Measurements from ENCODE around the gene CCNYL1. TPM values are rescaled to one million over a fixed set of nuclear protein-coding genes. Genes with fewer than 3 reads are reported as not detected.

CCNYL1 gene
- total and polyA plus RNA-seq, 2 donors (not counting 1 experiment from before 2014, with no cell fraction given): 8.8 to 18.4 TPM

GRCh38 chr2:207698301-207698700, 13.1 kb upstream of the CCNYL1 start:
- Histone ChIP-seq H3K4me1 (ENCODE audit: control insufficient read depth, extremely low read depth, insufficient read depth, low read length) (no peaks in the 10 kb centered on the region), H3K9ac (ENCODE audit: insufficient read depth, low read length) (no peak overlapping the region), H3K27ac (ENCODE audit: insufficient read depth, low read length) (no peak overlapping the region), H3K27me3 (ENCODE audit: control insufficient read depth, insufficient read depth, low read length) (no peaks in the 10 kb centered on the region), H3K4me3 (replicated peaks in 1 of 4; ENCODE audit: control extremely low read depth in 1 of 4, insufficient read depth in 1 of 4, low read depth in 3 of 4, low read length in 4 of 4) (no peak overlapping the region), H2AFZ (ENCODE audit: low read length) (no peak overlapping the region), H3K36me3 (ENCODE audit: control insufficient read depth, insufficient read depth, low read length) (no peaks in the 10 kb centered on the region), H3K79me2 (ENCODE audit: control insufficient read depth, insufficient read depth, low read length) (no peaks in the 10 kb centered on the region), H3K4me2 (ENCODE audit: extremely low read depth, insufficient read depth, low read length) (no peak overlapping the region), H4K20me1 (ENCODE audit: control insufficient read depth, extremely low read depth, insufficient read depth, low read length) (no peaks in the 10 kb centered on the region), H3K9me3 (ENCODE audit: control insufficient read depth, insufficient read depth, low read depth, low read length) (no peaks in the 10 kb centered on the region)
- DNase-seq (ENCODE audit: low read depth in 2 of 2): no peak
- no peak for TF ChIP-seq EZH2 (IDR thresholded peaks at IDR 0.05; ENCODE audit: low read length, missing control alignments)
- TF ChIP-seq, protein P1, sequence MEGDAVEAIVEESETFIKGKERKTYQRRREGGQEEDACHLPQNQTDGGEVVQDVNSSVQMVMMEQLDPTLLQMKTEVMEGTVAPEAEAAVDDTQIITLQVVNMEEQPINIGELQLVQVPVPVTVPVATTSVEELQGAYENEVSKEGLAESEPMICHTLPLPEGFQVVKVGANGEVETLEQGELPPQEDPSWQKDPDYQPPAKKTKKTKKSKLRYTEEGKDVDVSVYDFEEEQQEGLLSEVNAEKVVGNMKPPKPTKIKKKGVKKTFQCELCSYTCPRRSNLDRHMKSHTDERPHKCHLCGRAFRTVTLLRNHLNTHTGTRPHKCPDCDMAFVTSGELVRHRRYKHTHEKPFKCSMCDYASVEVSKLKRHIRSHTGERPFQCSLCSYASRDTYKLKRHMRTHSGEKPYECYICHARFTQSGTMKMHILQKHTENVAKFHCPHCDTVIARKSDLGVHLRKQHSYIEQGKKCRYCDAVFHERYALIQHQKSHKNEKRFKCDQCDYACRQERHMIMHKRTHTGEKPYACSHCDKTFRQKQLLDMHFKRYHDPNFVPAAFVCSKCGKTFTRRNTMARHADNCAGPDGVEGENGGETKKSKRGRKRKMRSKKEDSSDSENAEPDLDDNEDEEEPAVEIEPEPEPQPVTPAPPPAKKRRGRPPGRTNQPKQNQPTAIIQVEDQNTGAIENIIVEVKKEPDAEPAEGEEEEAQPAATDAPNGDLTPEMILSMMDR (conservative IDR thresholded peaks at IDR 0.05 in 1 of 2, IDR thresholded peaks at IDR 0.05 in 1 of 2; ENCODE audit: low read depth in 1 of 2, low read length in 2 of 2): no peak

DNA sequence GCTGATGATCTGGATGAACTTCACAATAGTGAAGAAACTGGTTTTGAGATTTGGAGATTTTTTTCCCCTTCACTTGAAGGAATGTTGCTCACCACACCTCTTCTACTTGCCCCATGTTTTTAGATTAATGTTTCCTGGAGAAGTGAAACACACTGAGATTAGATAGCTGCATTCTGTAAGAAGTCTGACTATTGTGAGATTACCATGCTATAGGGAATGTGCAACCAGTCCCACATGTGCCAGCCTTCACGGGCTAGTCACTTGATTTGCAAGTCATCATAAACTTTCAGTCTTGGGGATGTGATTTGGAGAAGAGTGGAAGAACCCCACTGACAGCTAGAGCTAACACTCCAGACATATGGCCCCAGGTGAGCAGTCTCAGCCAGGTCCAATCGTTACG, 7.4 kb upstream of the CCNYL1 start:
- Histone ChIP-seq H3K36me3 (ENCODE audit: control insufficient read depth, insufficient read depth, low read length) (no peaks in the 10 kb centered on the region), H4K20me1 (ENCODE audit: control insufficient read depth, extremely low read depth, insufficient read depth, low read length) (no peaks in the 10 kb centered on the region), H3K4me1 (ENCODE audit: control insufficient read depth, extremely low read depth, insufficient read depth, low read length) (no peaks in the 10 kb centered on the region), H2AFZ (ENCODE audit: low read length) (no peak overlapping the region), H3K79me2 (ENCODE audit: control insufficient read depth, insufficient read depth, low read length) (no peaks in the 10 kb centered on the region), H3K27me3 (ENCODE audit: control insufficient read depth, insufficient read depth, low read length) (no peaks in the 10 kb centered on the region), H3K9me3 (ENCODE audit: control insufficient read depth, insufficient read depth, low read depth, low read length) (no peaks in the 10 kb centered on the region), H3K4me3 (replicated peaks in 1 of 4; ENCODE audit: control extremely low read depth in 1 of 4, insufficient read depth in 1 of 4, low read depth in 3 of 4, low read length in 4 of 4) (no peak overlapping the region), H3K4me2 (ENCODE audit: extremely low read depth, insufficient read depth, low read length) (no peak overlapping the region), H3K9ac (ENCODE audit: insufficient read depth, low read length) (no peak overlapping the region), H3K27ac (ENCODE audit: insufficient read depth, low read length) (no peak overlapping the region)
- DNase-seq (ENCODE audit: low read depth in 2 of 2): no peak
- TF ChIP-seq, protein P1 (conservative IDR thresholded peaks at IDR 0.05 in 1 of 2, IDR thresholded peaks at IDR 0.05 in 1 of 2; ENCODE audit: low read depth in 1 of 2, low read length in 2 of 2): no peak
- no peak for TF ChIP-seq EZH2 (IDR thresholded peaks at IDR 0.05; ENCODE audit: low read length, missing control alignments)

- Histone ChIP-seq H3K79me2 (ENCODE audit: control insufficient read depth, insufficient read depth, low read length) (no peaks in the 10 kb centered on the region), H4K20me1 (ENCODE audit: control insufficient read depth, extremely low read depth, insufficient read depth, low read length) (no peaks in the 10 kb centered on the region), H3K4me3 (replicated peaks in 1 of 4; ENCODE audit: control extremely low read depth in 1 of 4, insufficient read depth in 1 of 4, low read depth in 3 of 4, low read length in 4 of 4) (no peak overlapping the region), H3K9me3 (ENCODE audit: control insufficient read depth, insufficient read depth, low read depth, low read length) (no peaks in the 10 kb centered on the region), H3K36me3 (ENCODE audit: control insufficient read depth, insufficient read depth, low read length) (no peaks in the 10 kb centered on the region), H2AFZ (ENCODE audit: low read length) (no peak overlapping the region), H3K27ac (ENCODE audit: insufficient read depth, low read length) (no peak overlapping the region), H3K9ac (ENCODE audit: insufficient read depth, low read length) (no peak overlapping the region), H3K4me2 (ENCODE audit: extremely low read depth, insufficient read depth, low read length) (no peak overlapping the region), H3K4me1 (ENCODE audit: control insufficient read depth, extremely low read depth, insufficient read depth, low read length) (no peaks in the 10 kb centered on the region), H3K27me3 (ENCODE audit: control insufficient read depth, insufficient read depth, low read length) (no peaks in the 10 kb centered on the region)
- TF ChIP-seq, protein P1 (conservative IDR thresholded peaks at IDR 0.05 in 1 of 2, IDR thresholded peaks at IDR 0.05 in 1 of 2; ENCODE audit: low read depth in 1 of 2, low read length in 2 of 2): no peak
- no peak for TF ChIP-seq EZH2 (IDR thresholded peaks at IDR 0.05; ENCODE audit: low read length, missing control alignments)
- no peak for DNase-seq (ENCODE audit: low read depth in 2 of 2)
These were observed 6.8 kb upstream of the CCNYL1 start for GRCh38 chr2:207704671-207705070.

Measured in fibroblast of lung (primary cell).